Activated CD4-positive, alpha-beta T cell treated with anti-CD3 and anti-CD28 coated beads, Interleukin-2, Interleukin-4, amounts not matched to agents 100 ng/mL and 50 ng/mL, durations not matched to agents 16 hours and 8 hours (primary cell): ENCODE data around the gene BACE2.
"Not testable (repeated sequence)": the region's sequence is repeated elsewhere in the genome, so short reads cannot be mapped to it uniquely, and the experiment has no call there.

Source experiments
- DNase-seq: peaks from one replicate; pipeline ENCODE4 v3.0.0-alpha.2; 2020; ENCODE audit warnings: low spot score

BACE2 gene

DNA sequence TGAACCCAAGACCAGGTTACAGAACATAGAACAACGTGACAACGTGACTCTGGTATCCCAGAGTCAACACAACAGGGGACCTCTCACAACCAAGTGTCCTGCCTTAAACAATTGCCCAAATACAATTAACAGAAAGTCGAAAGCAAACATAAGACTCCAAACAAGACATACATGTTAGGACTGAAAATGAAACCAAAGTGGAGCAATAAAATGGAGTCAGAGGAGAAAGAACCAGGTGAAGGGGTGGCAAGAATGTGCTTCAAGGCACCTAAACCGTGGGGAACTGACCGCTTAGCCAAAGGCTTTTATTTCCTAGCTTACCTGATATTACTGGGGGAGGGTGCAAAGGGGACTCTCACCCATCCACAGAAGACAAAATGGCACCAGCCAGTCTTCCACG is 17.8 kb downstream of the BACE2 start:
- DNase-seq = no peak

DNA sequence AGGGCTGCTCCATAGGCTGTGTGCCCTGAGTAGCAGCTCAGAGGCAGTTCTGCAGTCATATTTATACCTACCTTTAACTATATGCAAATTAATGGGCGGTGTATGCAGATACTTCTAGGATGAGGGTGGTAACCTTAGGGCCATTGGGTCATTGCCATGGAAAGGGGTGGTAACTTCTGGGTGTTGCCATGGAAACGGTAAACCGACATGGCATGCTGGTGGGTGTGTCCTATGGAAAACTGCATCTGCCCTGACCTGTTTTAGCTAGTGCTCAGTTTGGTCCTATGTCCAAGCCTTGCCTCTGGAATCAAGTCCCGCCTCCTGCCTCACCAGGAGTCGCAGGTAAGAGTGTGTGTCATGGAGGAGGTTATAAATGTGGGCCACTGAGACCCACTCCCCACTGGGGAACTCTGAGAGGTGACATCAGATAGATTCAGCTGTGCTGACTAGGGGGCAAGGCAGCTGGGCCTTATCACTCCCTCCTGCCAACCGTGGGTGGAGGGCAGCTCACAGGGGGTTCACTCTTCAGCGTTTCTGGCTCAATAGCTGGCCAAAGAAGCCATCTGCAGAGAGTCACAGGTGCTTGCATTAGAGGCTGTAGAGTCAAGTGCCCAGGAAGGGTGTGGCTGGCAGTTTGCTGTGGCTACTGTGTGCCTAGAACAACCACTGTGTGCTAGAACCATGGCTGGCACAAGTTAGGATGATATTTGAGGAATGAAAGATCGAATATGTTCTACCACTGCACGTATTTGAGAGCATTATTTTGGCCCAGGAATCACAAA is 19.0 kb downstream of the BACE2 start:
- no peak for DNase-seq

DNA sequence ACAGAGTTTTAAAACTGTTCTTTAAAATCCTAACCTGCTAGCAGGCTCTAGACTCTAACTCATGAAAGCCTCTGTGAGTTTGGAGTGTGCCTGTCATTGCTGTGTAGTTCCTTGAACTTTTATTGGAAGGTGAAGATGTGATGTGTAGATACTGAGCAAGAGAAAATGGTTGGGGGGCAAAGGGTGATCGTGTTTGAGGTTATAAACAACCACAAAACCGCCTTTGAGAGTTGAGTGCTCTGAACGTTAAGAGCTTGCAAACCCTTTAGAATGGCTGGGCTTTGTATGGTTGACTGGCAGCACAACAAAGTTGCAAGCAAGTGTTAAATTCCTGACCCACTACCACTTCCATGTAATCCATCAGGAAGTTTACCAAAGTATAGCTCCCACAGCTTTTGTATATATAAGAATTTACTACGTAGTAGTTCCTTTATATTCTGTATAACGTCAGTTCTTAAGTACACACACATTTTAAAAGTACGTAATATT is 19.6 kb downstream of the BACE2 start:
- no peak for DNase-seq

DNA sequence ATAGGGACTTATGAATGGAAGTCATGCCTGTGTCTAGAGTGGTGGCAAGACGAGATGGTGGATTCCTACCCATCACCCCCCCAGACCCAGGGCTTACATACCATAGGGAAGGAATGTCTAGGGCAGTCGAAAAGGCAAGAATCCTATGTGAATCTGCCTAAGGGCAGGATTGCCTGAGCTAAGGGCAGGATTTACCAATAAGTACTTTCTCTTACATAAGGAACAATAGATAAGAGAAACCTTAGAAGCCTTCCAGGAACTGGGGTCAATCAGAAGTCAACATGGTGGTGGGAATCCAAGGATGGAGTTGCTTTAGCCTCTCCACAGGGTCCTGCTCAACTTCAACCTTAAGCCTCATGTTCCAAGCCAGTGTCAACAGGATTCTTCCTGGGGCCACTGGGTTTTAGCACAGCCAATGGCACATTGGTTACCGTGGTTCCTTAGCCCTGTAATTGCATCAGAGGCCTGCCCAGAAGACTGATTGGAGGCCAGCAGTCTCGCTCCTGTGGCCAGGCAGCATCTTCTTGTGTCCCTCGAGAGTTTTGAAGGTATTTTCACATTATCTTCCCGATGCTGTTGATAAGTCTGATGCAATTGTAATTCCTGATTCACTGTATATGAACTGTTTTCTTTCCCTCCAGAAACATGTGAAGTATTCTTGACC is 20.7 kb downstream of the BACE2 start:
- no peak for DNase-seq

DNA sequence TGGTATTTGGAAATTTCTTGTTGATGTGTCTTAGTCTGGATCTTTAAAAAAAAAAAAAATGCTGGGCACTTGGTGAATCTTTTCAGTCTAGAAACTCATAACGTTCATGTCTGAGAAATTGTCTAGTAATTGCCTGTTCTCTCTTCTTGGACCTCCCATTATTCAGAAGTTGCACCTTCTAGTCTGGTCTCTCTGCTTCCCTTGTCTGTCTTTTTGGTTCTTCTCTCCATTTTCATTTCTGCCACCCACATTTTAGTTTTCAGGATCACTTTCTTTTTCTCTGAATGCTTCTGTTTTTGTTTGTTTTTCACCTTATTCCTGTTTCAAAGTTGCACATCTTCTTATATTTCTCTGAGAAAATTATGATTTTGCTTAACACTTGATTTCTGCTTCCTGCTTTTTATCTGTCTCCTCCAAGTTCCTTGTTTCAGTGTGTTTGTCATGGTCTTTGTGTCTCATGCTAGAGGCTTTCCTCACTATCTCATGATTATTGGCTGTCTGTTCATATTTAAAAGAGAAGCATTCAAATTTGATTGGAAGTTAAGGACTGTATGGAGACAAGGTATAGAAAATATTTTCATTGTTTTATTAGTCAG is 21.3 kb downstream of the BACE2 start:
- DNase-seq = no peak

DNA sequence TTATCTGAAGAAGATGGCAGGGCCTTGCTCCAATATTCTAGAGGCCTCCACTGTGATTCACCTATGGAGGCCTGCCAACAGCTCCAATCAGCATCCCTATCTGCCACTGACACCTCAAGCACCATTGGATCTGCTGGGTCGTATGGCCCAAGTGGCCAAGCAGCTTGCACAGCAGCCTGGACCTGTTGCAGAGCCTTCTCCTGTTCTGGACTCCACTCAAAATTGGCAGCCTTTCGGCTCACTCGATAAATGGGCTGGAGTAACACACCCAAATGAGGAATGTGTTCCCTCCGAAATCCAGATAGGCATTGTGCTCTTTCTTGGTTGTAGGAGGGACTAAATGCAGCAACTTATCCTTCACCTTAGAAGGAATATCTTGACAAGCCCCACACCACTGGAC is 24.6 kb downstream of the BACE2 start:
- not testable (repeated sequence) for DNase-seq

DNA sequence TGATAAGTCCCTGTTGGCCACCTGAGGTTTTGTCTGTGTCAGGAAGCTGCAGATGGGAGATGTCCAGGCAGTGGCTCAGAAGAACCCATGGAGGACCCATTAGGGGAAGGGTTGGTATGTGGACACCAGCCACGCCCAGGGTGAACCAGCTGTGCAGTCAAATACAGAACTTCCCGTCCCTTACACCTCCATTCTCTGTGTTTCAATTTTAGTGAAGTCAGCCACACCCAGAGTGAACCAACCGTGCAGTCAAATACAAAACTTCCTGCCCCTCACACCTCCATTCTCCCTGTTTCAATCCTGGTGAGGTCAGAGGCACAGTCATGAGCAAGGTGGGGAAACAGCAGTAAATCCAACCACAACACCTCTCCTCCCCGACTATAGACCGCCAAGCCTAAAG is 27.4 kb downstream of the BACE2 start:
- no peak for DNase-seq

DNA sequence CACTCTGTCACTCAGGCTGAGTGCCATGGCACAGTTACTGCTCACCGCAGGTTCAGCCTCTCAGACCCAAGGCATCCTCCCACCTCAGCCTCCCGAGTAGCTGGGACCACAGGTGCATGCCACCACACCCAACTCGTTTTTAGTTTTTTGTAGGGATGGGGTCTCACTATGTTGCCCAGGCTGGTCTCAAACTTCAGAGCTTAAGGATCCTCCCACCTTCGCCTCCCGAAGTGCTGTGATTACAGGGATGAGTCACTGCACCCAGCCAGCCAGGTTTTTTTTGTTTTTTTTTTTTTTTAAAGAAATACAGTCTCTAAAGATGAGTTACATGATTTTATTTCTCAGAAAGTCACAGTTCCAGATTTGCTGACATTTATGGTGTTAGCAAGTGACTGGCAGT is 29.0 kb downstream of the BACE2 start:
- DNase-seq = no peak

DNA sequence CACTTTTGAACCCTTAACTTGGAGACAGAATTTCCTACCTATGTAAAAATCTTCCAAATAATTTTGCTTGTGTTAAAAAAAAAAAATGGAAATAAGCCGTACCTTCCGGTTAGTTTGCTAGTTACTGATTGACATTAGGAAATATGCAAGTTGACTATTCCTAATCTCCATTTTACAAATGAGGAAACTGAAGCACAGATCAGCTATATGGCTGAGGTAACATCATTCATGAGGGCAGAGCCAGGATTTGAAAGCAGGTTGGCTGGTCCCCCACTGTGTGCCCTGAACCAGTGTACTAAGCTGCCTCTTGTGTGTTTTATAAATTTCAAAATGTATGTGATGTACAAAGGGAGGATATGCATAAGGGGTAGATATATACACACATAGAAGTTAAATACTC is 29.6 kb downstream of the BACE2 start:
- no peak for DNase-seq

DNA sequence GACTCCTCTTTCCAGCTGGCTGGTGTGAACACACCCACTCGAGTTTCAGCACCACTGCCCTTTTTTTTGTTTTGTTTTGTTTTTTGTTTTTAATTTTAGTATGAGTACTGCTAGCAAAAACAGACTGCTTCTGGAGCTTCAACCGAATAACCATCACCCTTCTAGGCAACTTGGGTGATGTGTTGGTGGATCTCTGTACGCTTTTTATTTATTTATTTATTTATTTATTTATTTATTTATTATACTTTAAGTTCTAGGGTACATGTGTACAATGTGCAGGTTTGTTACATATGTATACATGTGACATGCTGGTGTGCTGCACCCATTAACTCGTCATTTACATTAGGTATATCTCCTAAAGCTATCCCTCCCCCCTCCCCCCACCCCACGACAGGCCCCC is 30.7 kb downstream of the BACE2 start:
- DNase-seq = not testable (repeated sequence)

DNA sequence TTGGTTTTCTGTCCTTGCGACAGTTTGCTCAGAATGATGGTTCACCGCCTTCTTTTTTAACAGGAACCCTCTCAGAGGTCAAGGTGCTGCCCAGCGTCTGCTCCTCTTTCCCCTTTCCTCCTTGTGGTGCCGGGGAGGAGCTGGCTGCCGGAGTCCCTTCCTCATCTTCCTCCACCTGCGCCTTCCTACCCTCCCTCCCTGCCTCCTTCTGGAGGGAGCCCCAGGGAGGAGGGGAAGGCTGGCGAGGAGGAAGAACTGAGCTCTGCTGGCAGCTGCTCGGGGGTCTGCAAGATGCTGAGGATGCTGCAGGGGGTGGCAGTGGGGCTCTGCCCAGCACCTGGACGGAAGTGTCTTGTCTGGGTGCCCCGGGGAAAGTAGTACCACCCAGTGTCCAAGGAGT is 31.2 kb downstream of the BACE2 start:
- no peak for DNase-seq

DNA sequence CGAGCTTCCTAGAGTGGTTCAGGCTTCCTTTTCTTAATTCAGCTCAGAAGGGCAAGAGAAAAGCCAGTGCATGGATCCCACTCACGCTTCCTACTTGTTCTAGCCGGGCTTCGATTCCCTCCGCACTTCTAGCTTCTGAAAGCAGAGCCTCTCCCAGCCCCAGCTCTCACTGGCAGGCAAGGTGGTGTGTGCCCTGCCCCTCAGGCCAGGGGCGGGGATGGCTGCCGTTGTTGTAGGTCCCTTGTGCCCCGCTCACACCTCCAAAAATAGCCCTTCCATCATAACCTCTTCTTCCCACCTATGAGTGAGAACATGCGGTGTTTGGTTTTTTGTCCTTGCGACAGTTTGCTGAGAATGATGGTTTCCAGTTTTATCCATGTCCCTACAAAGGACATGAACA is 31.6 kb downstream of the BACE2 start:
- no peak for DNase-seq

DNA sequence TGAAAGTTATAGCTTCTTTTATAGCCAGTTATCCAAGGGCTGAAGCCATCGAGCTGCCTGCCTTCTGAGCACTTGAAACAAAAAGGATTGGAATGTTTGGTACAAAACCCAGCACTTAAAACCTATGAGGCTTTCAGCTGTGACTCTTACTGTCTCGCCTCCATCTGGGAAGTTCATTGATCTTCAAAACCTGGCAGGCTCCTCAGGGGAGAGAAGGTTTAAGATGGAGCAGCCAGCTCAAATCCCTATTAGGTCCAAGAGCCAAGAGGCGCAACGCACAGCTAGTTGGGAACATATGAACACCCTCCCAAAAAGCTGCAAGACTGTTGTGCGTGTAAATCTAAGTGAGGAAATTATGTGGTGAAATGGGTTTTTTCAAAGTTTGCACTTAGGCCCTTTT is 33.4 kb downstream of the BACE2 start:
- DNase-seq = no peak

DNA sequence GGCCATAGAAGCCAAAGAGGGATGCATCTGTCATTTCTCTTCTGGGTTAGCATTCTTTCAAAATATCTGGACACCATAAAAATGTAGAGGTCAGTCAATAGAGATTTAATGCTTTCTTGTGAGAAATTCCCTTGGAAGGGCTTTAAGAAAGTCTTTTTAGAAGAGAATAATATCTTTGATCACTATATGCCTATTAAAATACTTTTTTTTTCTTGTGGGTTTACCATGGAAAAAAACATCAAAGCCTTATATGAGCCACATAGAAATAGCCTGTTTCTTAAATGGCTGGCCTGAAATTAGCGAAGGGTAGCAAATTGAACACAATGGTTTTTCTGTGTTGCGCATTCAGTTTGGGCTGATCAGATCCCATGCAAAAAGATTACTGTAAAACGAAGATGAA is 36.8 kb downstream of the BACE2 start:
- no peak for DNase-seq

DNA sequence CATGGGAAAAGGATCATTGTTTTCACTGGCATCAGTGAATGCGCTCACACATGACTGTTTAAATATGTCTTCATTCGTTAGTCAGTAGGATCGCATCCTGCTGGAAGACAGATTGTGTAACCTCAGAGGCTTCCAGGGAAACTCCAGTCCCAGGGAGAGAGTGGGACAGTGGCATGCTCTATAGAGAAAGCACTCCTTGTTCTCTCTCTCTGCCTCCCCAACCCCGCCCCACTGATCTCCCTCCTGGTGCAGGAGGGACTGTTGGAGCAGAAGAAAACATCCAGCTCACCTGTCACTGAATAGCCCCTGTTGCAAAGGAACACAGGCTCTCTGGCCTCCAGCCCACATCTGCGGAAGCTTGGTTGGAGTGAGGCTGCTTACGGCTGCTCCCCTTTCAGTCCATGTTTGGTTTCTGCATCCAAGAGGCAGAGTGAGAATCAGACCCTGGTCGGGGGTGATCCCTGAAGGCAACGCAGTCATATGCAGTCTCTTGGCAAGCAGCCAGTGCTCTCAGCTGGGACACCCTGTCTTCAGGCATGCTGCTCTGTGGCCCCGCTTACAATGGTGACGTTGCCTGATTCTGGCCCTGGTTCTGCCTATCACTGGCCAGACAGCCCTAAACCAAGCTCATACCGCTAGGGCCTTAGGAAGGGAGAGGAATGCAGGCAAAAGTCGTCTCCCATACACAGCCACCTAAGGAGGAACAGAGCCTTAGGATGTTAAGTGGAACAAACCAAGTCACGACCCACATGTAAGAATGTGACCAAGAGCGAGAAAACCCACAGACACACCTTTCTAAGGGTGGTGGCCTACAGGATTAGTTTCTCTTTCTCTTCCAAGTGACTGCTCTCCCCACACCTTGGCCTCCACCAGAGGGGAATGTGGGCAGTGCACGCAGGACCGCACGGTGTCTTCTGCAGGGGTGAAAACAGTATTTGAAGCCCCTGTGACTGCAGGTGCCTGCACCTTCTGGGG is 39.7 kb downstream of the BACE2 start:
- DNase-seq = no peak

DNA sequence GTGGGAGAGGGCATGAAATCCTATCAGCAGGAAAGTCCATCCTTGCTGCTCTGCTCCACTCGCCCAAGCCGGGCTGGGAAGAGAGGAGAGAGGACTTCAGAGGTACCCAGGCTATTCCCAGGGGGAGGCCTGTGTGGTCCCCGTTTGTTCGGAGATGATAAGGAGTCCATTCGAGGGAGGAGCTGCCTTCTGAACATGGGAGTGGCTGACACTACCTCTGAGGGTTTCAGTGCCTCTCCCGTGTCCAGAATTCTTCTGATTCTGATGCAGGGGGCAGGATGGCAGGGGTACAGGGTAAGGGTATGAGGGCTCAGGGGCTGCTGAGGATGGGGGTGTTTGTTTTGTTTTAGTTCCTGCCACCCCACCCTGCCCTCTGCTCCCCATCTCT is 40.4 kb downstream of the BACE2 start:
- no peak for DNase-seq

DNA sequence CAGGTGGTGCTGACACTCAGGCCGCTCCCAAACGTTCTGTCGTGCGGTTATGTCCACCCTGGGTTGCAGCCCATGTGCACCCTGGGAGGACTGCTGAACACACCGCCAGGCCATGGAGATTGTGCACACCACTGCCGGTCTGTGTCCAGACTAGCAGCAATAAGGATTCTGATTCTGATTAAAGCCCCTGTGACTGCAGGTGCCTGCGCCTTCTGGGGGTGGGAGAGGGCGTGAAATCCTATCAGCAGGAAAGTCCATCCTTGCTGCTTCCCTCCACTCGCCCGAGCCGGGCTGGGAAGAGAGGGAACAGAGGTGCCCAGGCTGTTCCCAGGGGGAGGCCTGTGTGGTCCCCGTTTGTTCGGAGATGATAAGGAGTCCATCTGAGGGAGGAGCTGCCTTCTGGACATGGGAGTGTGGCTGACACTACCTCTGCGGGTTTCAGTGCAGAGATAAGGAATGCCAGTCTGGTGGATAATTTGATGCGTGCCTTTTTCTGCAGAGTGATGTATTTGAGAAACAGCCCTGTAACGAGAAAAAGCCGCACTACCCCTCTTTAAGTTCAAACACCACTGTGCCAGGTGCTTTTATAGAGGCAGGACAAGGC is 41.2 kb downstream of the BACE2 start:
- no peak for DNase-seq

DNA sequence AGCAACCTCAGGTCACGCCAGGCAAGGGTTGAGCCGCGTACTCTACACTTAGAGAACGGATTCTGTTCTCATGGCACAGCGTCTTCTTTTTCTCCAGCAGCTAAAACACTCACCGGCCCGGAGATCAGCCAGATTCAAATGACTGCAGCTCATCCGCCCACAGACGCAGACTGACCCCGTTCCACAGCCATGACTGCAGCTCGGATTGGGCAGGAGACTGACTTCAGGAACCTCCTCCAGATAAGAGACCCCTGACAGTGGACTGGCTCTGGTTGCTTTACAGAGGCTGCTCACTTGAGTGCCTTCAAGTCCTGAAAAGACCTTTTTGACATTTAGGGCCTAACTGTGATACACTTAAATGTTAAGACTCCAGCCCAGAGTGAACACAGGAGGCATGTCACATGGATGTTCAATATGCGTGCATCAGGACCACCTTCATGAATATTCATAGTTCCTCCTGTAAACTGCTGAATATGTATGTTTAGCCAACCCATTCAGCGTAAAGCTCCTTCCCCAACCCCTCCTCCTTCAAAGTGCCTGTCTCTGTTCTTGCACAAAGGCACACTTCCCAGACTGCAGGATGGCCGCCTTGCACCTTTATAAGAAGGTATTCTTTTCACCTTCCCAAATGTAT is 42.6 kb downstream of the BACE2 start:
- no peak for DNase-seq

DNA sequence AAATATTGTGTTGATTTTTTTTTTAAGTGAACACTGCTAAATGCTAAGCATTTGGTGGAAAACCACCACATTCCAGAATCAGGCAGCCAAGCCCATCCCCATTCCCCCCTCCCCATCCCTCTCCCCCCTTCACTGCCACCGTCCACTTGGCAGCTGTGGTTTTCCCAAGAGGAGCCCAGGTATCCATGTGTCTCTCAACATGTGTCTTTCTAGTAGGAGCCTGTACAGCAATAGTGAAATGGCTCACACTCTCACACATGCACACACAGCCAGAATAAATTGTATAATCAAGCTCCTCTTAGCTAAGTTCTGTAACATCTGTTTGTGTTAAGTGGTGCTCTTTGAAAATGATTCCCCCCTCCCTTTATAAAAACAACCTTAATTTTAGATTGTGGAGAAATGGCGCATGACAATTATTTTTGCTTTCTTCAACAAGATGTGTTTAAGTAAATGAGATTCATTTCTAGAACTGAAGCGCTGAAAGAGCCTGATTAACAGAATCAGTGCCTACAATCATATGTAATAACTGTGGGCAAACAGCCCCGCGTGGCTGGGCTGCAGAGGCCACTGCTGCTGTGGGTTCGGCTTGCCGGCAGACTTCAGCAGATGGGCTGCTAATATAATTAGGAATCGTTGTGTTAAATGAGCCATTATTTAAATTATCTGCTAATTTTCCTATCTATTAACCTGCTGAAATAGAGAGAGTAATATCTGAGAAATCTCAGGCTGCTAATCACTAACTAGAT is 43.3 kb downstream of the BACE2 start:
- no peak for DNase-seq

DNA sequence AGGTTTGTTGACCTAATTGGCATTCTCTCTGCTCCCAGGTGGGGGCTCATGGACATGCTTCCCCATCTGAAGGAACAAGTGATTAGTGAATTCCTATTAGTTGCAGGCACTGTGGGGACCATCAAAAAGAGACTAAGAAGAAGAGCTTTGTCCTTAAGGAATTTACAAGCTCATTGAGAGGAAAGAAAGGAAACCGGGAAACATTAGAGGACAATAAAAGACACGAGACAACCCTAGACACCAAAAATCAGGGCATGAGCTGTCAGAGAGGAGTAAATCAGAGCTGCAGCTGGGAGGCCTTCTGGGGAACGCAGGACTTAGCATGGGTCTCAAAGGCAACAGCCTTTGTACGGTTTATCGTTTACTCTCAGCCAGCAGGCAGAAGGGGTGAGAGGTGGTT is 45.1 kb downstream of the BACE2 start:
- DNase-seq = no peak
